GM19193 (cell line): ENCODE results near the gene NSG1.

Source experiments
- POLR2A ChIP-seq: IDR thresholded peaks from 4 replicates; pipeline ENCODE4 v1.6.1; 2011; ENCODE audit not compliant: insufficient read depth, insufficient read length; ENCODE audit errors: extremely low read depth

The NSG1 gene

GRCh38 chr4:4430492-4431195 lies 43.7 kb downstream of the NSG1 start:
- no peak for TF ChIP-seq POLR2A

- TF ChIP-seq POLR2A, result no peak
Measured at GRCh38 chr4:4432341-4433125, 45.6 kb downstream of the NSG1 start.

GRCh38 chr4:4433941-4434340 lies 47.0 kb downstream of the NSG1 start:
- TF ChIP-seq POLR2A, result no peak

- TF ChIP-seq POLR2A, result no peak
Measured at GRCh38 chr4:4436244-4436823, 49.4 kb downstream of the NSG1 start.

- TF ChIP-seq POLR2A, result no peak
Measured at GRCh38 chr4:4437798-4438470, 51.0 kb downstream of the NSG1 start.

GRCh38 chr4:4438891-4439290 lies 52.0 kb downstream of the NSG1 start:
- no peak for TF ChIP-seq POLR2A

GRCh38 chr4:4439782-4440181 lies 52.9 kb downstream of the NSG1 start:
- no peak for TF ChIP-seq POLR2A

- no peak for TF ChIP-seq POLR2A
Measured at GRCh38 chr4:4440333-4441061, 53.6 kb downstream of the NSG1 start.

GRCh38 chr4:4443821-4444220 lies 56.9 kb downstream of the NSG1 start:
- no peak for TF ChIP-seq POLR2A

- TF ChIP-seq POLR2A, result no peak
Measured at GRCh38 chr4:4446434-4446833, 59.5 kb downstream of the NSG1 start.

- no peak for TF ChIP-seq POLR2A
Measured at GRCh38 chr4:4455210-4455865, 68.4 kb downstream of the NSG1 start.

GRCh38 chr4:4456351-4456750 lies 69.4 kb downstream of the NSG1 start:
- TF ChIP-seq POLR2A, result no peak

GRCh38 chr4:4456816-4457578 lies 70.1 kb downstream of the NSG1 start:
- TF ChIP-seq POLR2A, result no peak
